Measurements from ENCODE around the gene CTDSP1.

The CTDSP1 gene

GRCh38 chr2:218444692-218445357 lies 45.2 kb downstream of the CTDSP1 start:
- DNase-seq (ENCODE audit: insufficient read length, low spot score), result no peak
- no peak for FAIRE-seq
- TF ChIP-seq POU2F2 (IDR thresholded peaks at IDR 0.05; ENCODE audit: low read depth, low read length) (no peak), POLR2AphosphoS5 (IDR thresholded peaks at IDR 0.05; ENCODE audit: low read depth, low read length) (no peak), SPI1 (IDR thresholded peaks at IDR 0.05; ENCODE audit: low read depth, low read length) (no peak), PAX5 (IDR thresholded peaks at IDR 0.05; ENCODE audit: insufficient read depth, low read length, severe bottlenecking) (no peak), TAF1 (IDR thresholded peaks at IDR 0.05; ENCODE audit: low read depth, low read length) (no peak), POLR2A (IDR thresholded peaks at IDR 0.05; ENCODE audit: low read depth, low read length) (no peak)

DNA sequence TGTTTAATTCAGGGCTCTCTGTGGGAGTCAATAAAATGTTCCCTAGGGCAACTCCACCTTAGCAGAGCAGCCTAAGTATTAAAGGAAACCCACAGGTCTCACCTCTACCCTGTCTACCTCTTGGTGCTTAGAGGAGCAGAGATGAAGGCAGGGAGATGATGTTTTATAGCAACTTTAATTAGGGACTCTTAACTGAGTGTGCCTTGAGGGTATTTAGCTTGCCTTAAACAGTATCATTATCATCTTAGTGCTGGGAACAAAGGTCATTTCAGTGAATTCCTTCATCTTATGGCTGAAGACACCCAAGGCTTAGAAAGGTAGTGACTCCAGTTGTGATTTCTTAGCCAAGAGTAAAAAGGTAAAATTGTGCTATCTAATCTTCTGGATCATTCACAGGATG lies 45.9 kb downstream of the CTDSP1 start:
- DNase-seq (ENCODE audit: insufficient read length, low spot score) (no peak), FAIRE-seq (no peak)
- TF ChIP-seq TAF1 (IDR thresholded peaks at IDR 0.05; ENCODE audit: low read depth, low read length), result no peak
- no peak for TF ChIP-seq POLR2AphosphoS5 (IDR thresholded peaks at IDR 0.05; ENCODE audit: low read depth, low read length)
- no peak for TF ChIP-seq POU2F2 (IDR thresholded peaks at IDR 0.05; ENCODE audit: low read depth, low read length)
- TF ChIP-seq SPI1 (IDR thresholded peaks at IDR 0.05; ENCODE audit: low read depth, low read length), result no peak
- no peak for TF ChIP-seq POLR2A (IDR thresholded peaks at IDR 0.05; ENCODE audit: low read depth, low read length)
- TF ChIP-seq PAX5 (IDR thresholded peaks at IDR 0.05; ENCODE audit: insufficient read depth, low read length, severe bottlenecking), result no peak

- no peak for TF ChIP-seq POU2F2 (IDR thresholded peaks at IDR 0.05; ENCODE audit: low read depth, low read length)
- TF ChIP-seq POLR2AphosphoS5 (IDR thresholded peaks at IDR 0.05; ENCODE audit: low read depth, low read length), result no peak
- TF ChIP-seq SPI1 (IDR thresholded peaks at IDR 0.05; ENCODE audit: low read depth, low read length), result no peak
- no peak for TF ChIP-seq TAF1 (IDR thresholded peaks at IDR 0.05; ENCODE audit: low read depth, low read length)
- no peak for TF ChIP-seq PAX5 (IDR thresholded peaks at IDR 0.05; ENCODE audit: insufficient read depth, low read length, severe bottlenecking)
- TF ChIP-seq POLR2A (IDR thresholded peaks at IDR 0.05; ENCODE audit: low read depth, low read length), result no peak
- FAIRE-seq, result no peak
These were observed 46.9 kb downstream of the CTDSP1 start for GRCh38 chr2:218446547-218446946.

DNA sequence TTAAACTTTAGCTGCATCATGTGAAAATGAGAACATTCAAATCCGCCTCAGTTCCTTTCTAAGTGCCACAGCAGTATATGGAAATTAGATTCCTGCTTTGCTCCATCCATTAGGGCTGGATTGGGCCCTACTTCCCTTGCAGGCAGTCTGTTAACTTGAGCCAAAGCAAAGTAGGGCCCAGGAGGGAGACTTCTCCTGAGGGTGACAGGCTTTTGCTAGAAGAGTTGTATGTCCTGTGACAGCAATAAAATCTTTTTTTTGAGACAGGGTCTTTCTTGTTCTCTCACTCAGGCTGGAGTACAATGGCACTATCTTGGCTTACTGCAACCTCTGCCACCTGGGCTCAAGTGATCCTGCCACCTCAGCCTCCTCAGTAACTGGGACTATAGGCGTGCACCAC lies 47.4 kb downstream of the CTDSP1 start:
- no peak for TF ChIP-seq TAF1 (IDR thresholded peaks at IDR 0.05; ENCODE audit: low read depth, low read length)
- TF ChIP-seq SPI1 (IDR thresholded peaks at IDR 0.05; ENCODE audit: low read depth, low read length), result no peak
- no peak for TF ChIP-seq POLR2A (IDR thresholded peaks at IDR 0.05; ENCODE audit: low read depth, low read length)
- TF ChIP-seq PAX5 (IDR thresholded peaks at IDR 0.05; ENCODE audit: insufficient read depth, low read length, severe bottlenecking), result no peak
- TF ChIP-seq POU2F2 (IDR thresholded peaks at IDR 0.05; ENCODE audit: low read depth, low read length), result no peak
- TF ChIP-seq POLR2AphosphoS5 (IDR thresholded peaks at IDR 0.05; ENCODE audit: low read depth, low read length), result no peak
- FAIRE-seq (no peak), DNase-seq (ENCODE audit: insufficient read length, low spot score) (no peak)

More at GRCh38 chr2:218446547-218446946, 46.9 kb downstream of the CTDSP1 start:
- DNase-seq (ENCODE audit: insufficient read length, low spot score), result no peak

DNA sequence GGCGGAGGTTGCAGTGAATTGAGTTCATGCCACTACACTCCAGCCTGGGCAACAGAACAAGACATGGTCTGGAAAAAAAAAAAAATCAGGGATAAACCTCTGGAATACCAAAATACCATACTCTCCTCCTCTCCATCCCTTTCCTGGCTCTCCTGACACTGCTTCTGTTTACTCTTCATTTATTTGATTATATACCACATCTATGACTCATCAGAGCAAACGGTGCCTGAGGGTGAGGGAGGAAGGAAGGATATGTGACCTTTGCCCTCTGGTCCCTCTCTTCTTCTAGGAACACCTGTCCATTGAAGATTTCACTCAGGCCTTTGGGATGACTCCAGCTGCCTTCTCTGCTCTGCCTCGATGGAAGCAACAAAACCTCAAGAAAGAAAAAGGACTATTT lies 49.3 kb downstream of the CTDSP1 start:
- FAIRE-seq (no peak), DNase-seq (ENCODE audit: insufficient read length, low spot score) (no peak)
- TF ChIP-seq POU2F2 (IDR thresholded peaks at IDR 0.05; ENCODE audit: low read depth, low read length) (no peak), TAF1 (IDR thresholded peaks at IDR 0.05; ENCODE audit: low read depth, low read length) (no peak), POLR2AphosphoS5 (IDR thresholded peaks at IDR 0.05; ENCODE audit: low read depth, low read length) (no peak), PAX5 (IDR thresholded peaks at IDR 0.05; ENCODE audit: insufficient read depth, low read length, severe bottlenecking) (no peak), SPI1 (IDR thresholded peaks at IDR 0.05; ENCODE audit: low read depth, low read length) (no peak), POLR2A (IDR thresholded peaks at IDR 0.05; ENCODE audit: low read depth, low read length) (no peak)

DNA sequence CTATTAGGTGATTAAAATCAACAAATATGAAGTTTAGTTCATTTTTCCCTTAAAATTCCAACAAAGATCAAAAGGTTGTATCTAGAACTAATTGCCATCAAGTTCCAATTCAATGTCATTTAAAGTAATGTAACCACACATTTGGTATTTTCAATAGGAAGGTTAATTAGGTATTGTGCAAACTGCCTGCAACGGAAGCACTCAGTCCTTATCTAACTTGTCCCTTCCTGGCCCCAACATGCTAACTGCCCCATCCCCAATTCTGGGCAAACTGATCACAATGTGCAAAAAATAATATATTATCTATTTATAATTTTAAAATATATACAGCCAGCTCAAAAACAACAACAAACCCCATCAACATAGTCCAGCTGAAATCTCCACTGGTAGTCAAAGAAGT lies 52.4 kb downstream of the CTDSP1 start:
- TF ChIP-seq PAX5 (IDR thresholded peaks at IDR 0.05; ENCODE audit: insufficient read depth, low read length, severe bottlenecking) (no peak), TAF1 (IDR thresholded peaks at IDR 0.05; ENCODE audit: low read depth, low read length) (no peak), POLR2AphosphoS5 (IDR thresholded peaks at IDR 0.05; ENCODE audit: low read depth, low read length) (no peak), SPI1 (IDR thresholded peaks at IDR 0.05; ENCODE audit: low read depth, low read length) (no peak), POLR2A (IDR thresholded peaks at IDR 0.05; ENCODE audit: low read depth, low read length) (no peak), POU2F2 (IDR thresholded peaks at IDR 0.05; ENCODE audit: low read depth, low read length) (no peak)
- no peak for FAIRE-seq
- DNase-seq (ENCODE audit: insufficient read length, low spot score), result no peak
